HG02870 (cell line): Measurements from ENCODE around the gene ZIC1.

Experiments
- ATAC-seq: cut with Tn5 transposase; IDR thresholded peaks from one replicate; pipeline ENCODE4 v1.9.1; 2021; ENCODE audit warnings: mild to moderate bottlenecking, moderate library complexity; ENCODE audit not compliant: unreplicated experiment

Gene ZIC1

DNA sequence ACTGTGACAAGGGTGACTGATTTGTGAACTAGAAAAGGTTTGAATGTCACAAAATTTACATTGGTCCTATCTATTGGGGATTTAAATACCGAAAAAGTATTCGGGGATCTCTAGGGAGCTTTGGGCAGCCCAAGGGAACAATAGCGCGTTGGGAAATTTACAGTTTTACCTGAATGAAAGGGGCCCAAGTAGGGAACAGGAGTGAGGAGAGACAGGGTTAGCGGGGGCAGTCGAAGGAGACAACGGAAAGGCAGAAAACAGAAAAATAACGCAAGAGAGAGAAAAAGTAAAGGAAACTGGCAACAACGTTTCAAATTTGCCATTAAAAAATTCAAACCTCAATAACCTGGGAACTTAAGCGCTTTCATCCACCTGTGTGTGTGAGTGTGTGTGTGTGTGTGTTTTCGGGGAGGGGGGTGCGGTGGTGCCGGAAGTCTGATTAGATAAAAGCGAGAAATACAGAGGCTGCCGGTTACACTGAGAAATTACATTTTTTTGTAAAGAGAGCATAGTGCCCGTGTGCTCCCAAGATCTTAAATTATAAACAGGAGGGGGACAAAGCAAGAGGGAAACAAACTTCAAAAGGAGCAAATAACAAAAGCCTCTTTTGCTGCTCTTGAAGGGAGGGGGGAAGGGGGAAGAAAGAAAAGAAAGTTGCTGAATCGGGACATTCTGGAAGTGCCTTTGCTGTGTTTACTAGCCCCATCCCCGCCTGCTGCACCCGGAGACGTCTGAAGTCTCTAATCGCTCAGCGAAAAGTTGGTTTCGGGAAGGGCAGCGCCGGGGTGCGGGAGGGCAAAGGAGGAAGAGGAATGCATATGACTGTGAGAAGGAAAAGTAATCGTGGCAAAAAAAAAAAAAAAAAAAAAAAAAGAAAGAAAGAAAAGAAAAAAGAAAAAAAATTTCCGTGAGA lies 721 bp upstream of the ZIC1 start:
- no peak for ATAC-seq

GRCh38 chr3:147410116-147410525 lies 956 bp downstream of the ZIC1 start:
- ATAC-seq = no peak

- no peak for ATAC-seq
Observed at GRCh38 chr3:147410526-147411237, 1.5 kb downstream of the ZIC1 start.

GRCh38 chr3:147411238-147411814 lies 2.2 kb downstream of the ZIC1 start:
- ATAC-seq = no peak

- no peak for ATAC-seq
Observed at GRCh38 chr3:147411815-147412241, 2.7 kb downstream of the ZIC1 start.

- no peak for ATAC-seq
Observed at GRCh38 chr3:147412261-147412916, 3.2 kb downstream of the ZIC1 start.

- no peak for ATAC-seq
Observed at GRCh38 chr3:147412917-147413685, 3.9 kb downstream of the ZIC1 start.

DNA sequence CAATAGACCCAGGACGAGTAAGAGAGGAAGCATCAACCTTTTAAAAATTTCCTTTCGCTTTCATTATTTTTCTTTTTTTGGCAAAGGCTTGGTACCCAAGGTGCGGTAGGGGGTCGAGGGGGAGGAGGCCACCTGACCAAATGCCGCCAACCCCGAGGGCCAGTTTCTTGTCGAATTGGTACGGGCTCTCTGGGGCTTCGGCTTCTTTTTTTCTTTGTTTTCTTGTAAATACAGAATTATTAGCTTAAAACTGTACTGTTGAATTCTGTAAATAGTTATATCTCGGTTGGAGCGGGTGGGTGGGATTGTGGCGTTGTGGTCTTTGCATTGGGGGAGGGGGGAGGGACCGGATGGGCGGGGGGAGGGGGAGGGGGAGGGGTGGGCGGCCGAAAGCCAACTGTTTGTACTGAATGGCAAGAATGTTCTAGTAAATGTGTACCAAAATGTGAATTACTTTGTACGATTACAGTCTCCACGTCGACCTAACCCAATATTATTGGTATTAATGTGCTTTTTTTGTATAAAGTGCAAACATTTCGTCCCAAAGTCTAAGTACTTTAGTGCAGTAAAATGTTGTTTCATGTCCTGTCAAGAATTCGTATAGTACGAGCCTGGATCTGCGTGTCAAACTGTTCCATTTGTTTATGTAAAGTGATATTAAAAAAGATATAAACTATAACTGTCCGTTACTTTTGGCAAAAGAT lies 4.7 kb downstream of the ZIC1 start:
- ATAC-seq = no peak

GRCh38 chr3:147414390-147415138 lies 5.4 kb downstream of the ZIC1 start:
- ATAC-seq = no peak

GRCh38 chr3:147415286-147415685 lies 6.1 kb downstream of the ZIC1 start:
- no peak for ATAC-seq

GRCh38 chr3:147415874-147416273 lies 6.7 kb downstream of the ZIC1 start:
- no peak for ATAC-seq

- ATAC-seq = no peak
Observed at GRCh38 chr3:147416931-147417330, 7.8 kb downstream of the ZIC1 start.

DNA sequence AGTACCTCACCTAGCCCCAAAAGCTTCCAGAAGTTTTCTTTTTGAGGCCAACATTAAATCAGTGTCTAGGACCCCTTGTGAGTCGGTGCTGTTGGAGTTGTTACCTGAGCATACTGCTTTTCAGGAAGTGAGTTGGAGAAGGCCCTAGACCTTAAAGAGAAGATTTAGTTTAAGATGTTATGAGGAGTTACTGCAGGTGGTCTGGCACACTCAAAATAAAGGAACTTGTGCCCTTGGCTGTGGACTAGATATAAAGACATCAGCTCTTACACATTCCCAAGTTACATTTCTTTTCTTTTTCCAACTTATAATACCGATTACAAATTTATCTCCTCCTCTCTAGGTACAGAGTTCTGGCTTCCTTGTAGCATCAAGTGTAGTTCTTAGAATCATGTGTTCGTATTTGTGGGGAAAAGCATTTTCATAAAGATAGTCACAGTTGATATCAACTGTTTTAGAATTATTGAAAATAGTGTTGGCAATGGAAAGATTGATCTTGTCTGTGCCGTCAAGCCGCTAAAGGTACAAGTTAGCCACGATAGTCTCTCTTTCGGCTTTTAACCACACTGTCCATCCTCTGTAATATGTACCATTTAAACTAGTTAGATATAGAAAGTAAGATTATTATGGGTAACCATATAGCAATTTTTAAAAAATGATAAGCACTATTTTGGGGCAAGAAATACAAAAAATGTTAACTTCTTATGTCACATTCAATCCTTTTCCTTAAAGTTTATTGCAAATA lies 8.6 kb downstream of the ZIC1 start:
- ATAC-seq = no peak

- ATAC-seq = no peak
Observed at GRCh38 chr3:147418371-147418781, 9.2 kb downstream of the ZIC1 start.

- ATAC-seq = no peak
Observed at GRCh38 chr3:147418808-147419701, 9.9 kb downstream of the ZIC1 start.

DNA sequence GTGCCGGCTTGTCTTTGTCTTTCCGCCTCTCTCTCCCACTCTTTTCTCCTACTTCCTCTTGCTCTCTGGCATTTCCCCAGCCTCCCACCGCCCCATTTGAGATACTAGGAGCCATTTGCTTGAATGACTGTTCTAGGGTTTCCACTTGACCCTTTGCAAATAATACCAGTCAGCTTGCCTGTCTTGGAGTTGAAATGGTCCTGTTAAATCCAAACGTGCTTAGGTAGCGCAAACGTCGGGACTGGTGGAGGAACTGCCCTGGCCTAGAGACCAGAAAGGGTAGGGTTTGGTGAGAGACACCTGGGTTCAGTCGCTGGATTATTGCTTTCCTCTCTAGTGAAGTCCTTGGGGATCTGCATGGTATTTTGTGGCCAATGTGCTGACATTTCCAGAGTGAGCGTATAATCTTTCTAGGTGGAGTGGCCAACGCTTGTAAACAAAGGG lies 10.6 kb downstream of the ZIC1 start:
- ATAC-seq = no peak
